Endometrium (tissue), 2 donors: ENCODE data around the gene MYD88.

ENCODE experiments used
- FAIRE-seq: peaks from 2 replicates; lab custom pipeline; 2012; peaks lifted over from hg19 to GRCh38; lab: Jason Lieb, UNC
- donor health status: control.
- donor health status: control.

The MYD88 gene

GRCh38 chr3:38112378-38112761 lies 26.1 kb upstream of the MYD88 start:
- FAIRE-seq, result no peak

DNA sequence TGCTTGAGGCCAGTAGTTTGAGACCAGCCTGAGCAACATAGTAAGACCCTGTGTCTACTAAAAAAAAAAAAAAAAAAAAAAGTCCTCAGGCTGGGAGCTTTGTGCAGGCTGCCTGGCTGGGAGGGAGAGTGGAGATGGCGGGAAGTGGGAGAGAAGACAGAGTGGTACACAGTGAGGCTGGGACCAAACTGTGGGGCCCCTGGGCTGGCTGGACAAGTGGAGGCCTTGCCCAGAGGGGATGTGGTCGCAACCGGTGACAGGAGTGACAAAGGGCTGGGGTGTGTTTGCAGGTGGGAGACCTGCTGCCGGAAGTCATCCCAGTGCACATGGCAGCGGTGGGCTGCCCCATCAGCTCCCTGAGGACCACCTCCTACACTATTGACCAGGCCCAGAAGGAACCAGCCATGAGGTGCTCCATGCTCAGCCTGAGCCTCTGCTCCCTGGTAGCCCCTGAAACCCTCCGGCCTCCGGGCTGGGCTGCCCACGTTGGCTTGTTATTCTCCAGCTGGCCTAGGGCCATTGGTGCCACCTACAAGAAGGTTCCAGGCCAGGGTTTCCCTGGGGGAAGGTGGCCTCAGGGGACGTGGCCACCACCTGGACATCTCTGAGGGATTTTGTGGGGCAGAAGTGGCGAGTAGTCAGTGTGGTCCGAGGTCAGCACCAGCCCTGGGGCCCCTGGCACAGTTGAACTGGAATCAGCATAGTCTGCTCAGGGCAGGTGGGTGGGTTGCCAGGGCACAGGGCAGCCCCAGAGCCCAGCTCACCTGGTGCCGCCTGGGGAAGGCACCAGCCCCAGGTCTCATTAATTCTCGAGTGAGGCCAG lies 24.2 kb upstream of the MYD88 start:
- no peak for FAIRE-seq

GRCh38 chr3:38114875-38115644 lies 23.4 kb upstream of the MYD88 start:
- FAIRE-seq, result no peak

GRCh38 chr3:38115645-38116427 lies 22.6 kb upstream of the MYD88 start:
- FAIRE-seq, result no peak

- FAIRE-seq, result no peak
These were observed 21.8 kb upstream of the MYD88 start for GRCh38 chr3:38116471-38117162.

GRCh38 chr3:38117163-38117716 lies 21.2 kb upstream of the MYD88 start:
- FAIRE-seq, result no peak

DNA sequence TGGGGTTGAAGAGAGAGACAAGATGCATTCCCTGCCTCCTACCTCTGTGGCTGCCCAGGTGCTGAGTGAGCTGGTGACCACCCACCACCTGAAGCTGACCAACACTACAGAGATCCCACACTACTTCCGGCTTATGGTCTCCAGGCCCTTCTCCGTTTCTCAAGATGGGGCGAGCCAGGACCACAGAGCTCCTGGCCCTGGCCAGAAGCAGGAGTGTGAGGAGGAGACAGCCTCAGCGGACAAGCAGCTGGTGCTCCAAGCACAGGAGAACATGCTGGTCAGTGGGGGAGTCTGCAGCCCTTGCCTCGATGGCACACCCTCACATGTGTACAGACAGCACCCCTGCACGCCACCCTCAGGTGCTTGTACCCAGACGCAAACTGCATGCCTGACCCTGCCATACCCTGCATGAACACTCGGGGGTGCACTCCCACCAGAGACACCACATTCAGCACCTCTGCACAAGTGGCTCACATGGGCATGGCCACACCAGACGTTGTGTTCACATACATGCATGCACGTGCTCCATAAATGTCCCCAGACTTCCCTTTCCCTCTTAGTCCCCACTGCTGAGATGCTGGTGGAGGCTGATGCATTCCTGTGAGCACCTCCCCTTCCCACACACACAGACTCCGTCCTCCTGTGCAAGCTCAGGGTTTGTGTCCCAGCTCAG lies 20.6 kb upstream of the MYD88 start:
- no peak for FAIRE-seq

DNA sequence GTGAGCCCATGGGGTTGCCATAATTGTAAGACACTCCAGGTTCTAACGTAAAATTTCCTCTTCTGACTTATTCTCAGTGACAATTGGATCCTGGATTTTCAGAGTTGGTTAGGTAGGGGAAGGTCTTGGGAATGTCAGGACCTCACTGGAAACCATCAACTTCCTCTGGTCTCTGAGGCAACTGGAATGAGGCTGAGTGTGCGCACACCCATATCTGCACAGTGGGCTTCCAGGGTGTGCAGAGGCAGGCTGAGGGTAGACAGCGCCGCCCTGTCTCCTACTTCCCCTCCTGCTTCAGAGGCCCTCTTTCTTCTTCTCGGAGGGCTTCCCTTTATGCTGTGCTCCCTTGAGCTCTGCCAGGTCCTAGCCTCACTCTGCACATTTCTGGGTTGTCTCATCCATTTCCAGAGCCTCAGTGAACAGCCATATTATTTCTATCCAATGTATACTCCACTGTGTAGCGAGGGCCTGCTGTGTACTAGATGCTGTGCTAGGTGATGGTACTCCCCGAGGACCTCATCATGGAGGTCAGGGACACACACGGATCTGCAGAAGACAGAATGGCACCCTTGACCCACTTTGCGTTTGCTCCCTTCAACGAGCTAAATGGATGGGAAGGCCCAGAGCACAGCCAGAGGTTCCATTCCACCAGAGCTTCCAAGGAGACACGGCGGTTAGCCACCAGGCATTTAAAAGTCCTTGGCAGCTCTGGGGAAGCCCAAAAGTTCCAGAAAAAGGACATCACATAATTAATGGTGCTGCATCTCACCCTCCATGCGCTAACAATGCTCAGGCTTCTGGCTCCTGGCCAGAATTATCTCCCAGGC lies 19.8 kb upstream of the MYD88 start:
- FAIRE-seq, result no peak

GRCh38 chr3:38119248-38119544 lies 19.3 kb upstream of the MYD88 start:
- FAIRE-seq, result no peak

GRCh38 chr3:38119821-38120692 lies 18.4 kb upstream of the MYD88 start:
- FAIRE-seq, result no peak

GRCh38 chr3:38120693-38121450 lies 17.6 kb upstream of the MYD88 start:
- FAIRE-seq, result no peak

- FAIRE-seq, result no peak
These were observed 17.0 kb upstream of the MYD88 start for GRCh38 chr3:38121451-38121831.

DNA sequence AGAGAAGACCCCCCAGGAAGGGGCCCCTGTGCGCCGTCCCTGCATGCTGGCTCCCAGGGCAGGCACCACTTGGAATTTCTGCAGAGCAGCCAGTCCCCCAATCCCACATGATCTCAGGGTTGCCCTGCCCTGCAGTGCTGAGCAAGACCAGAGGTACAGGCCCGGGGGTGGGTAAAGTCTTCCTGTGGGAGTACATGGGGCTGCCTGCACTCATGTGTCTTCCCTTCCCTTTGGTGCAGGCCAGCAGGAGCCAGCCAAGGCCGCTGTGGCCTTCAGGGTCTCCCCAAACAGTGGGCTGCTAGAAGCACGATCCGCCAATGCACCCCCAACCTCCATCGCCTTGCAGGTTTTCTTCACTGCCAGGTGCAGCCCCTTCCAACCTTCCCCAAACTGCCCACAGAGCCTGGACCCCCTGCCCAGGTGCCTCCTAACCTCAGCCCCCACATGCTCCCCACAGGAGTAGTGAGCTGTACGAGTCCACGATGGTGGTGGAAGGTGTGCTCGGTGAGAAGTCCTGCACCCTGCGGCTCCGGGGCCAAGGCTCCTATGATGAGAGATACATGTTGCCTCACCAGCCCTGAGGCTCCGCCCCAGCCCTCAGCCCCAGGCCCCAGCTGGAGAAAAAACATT lies 16.5 kb upstream of the MYD88 start:
- FAIRE-seq, result no peak

DNA sequence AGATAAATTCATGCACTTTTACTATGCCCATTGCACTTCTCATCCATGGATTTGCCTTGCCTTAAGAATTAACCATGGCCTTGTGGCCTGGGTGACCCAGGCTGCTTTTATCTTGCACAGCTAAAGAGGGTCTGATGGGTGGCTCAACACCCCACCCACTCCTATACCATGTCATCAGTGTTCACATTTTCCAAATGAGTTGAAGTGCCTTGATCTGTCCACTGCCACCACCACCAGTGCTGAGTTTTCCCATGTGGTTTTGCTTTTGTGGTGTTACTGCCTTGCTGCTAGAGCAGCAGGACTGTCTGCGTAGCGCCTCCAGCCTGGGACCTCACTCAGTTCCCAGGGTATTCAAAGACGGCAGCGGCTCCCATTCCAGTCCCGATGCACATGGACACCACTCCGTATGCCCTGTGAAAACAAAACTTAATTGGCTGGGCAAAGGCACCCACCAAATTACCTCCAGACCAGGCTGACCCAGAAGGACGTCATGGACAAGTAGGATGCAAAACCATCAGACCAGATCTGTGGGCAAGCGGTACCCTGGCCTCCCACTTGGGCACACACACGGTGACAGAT lies 15.7 kb upstream of the MYD88 start:
- FAIRE-seq, result no peak

DNA sequence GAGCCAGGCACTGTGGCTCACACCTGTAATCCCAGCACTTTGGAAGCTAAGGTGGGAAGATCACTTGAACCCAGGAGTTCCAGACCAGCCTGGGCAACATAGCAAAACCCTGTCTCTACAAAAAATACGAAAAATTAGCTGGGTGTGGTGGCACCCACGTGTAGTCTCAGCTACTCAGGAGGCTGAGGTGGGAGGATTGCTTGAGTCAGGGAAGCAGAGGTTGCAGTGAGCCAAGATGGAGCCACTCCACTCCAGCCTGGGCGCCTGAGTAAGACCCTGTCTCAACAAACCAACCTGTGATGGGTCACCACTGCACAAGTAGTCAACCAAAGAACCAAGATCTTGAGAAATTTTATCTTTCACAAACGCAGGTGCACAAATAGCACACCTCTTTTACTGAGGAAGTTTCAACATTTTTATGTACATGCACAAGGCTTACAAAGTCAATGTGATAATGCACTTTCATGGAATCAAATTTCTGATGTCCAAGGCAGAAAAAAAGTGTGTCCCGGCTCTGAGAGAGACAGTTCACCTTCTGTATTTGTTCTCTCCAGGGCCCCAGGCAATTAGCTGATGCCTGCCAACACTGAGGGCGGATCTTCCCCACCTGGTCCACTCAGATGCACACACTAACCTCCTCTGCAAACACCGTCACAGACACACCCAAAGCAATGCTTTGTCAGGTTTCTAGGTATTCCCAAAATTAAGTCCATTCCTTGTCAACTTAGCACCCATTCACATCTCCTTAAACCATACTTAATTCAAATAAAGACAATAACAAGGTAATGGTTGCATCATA lies 13.9 kb upstream of the MYD88 start:
- FAIRE-seq, result no peak

DNA sequence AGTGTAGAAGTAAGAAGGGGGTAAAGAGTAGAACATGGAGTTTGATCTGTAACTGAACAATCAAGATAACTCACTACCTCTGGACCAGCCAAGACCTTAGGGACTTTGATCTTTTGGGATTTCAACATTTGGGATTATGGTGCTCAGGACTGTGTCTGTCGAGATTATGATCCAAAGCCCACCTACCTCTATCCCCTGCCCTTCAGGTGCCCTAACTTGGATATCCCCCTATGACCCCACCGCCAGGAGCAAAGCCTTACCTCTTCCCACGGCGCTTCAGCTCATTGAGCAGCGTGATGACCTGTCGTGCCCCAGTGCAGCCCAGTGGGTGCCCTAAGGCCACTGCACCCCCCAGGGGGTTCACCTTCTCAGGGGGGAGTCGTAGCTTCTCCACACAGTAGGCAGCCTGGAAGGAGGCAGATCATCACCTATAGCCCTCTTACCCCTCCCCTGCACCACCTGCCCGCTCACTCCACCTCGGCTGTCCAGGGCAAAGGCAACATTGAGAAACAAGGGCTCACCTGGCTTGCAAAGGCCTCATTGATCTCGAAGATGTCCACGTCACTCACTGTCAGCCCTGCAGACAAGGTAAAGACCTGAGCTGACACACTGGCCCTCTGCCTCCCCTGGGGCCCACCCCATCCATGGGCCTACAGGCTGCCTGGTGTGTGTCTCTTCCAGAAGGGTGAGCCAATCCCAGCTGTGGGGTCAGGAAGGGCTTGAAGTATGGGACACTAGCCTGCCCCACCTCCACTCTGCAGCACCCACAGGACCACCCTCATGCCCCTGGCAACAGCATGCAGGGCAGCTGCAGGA lies 12.9 kb upstream of the MYD88 start:
- no peak for FAIRE-seq
